ENCODE results near the gene ETV6.

The ETV6 gene

GRCh38 chr12:11756022-11756421, 106.5 kb downstream of the ETV6 start:
- no peaks in the 10 kb centered on the region for H3K4me1 ChIP-seq (ENCODE audit: insufficient read depth, insufficient read length)
- peaks cover 15% of the 10 kb centered on the region for H3K36me3 ChIP-seq (ENCODE audit: insufficient read depth, insufficient read length, low read length)
- DNase-seq (ENCODE audit: low read depth, low spot score), result no peak
- H3K9ac ChIP-seq (ENCODE audit: insufficient read length, low read depth), result no peak overlapping the region
- no peaks in the 10 kb centered on the region for H3K27me3 ChIP-seq (ENCODE audit: insufficient read depth, insufficient read length)
- TF ChIP-seq ZNF274 (IDR thresholded peaks at IDR 0.05; ENCODE audit: low read depth, low read length) (no peak), YY1 (IDR thresholded peaks at IDR 0.05; ENCODE audit: insufficient read depth, insufficient read length) (no peak), SUZ12 (IDR thresholded peaks at IDR 0.05; ENCODE audit: extremely low read depth, insufficient read depth, insufficient read length) (no peak)
- no peak overlapping the region for H3K4me3 ChIP-seq (ENCODE audit: insufficient read length, low read depth)
- H3K9me3 ChIP-seq (ENCODE audit: insufficient read depth, low read length), result no peaks in the 10 kb centered on the region

DNA sequence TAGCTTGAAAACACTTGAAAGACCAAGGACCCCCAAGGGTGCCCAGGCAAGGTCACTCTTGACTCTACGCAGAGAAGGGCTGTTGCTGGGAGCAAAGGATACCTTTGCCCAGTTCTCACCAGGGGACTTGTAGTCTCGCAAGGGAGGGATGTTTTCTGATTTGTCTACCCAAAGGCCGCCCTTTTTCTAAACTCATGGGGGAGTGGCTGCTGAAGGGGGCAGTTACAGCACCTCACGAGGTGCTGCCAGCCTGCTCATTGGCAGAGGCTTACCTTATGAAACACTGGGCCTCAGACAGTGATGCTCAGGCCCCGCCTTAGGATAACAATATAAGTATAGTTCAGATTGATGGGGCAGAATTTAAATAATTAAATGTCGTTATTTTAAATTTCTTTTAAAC, 107.0 kb downstream of the ETV6 start:
- DNase-seq (ENCODE audit: low read depth, low spot score), result no peak
- Histone ChIP-seq H3K4me3 (ENCODE audit: insufficient read length, low read depth) (no peak overlapping the region), H3K9ac (ENCODE audit: insufficient read length, low read depth) (no peak overlapping the region), H3K9me3 (ENCODE audit: insufficient read depth, low read length) (no peaks in the 10 kb centered on the region), H3K27me3 (ENCODE audit: insufficient read depth, insufficient read length) (no peaks in the 10 kb centered on the region), H3K36me3 (ENCODE audit: insufficient read depth, insufficient read length, low read length) (peaks cover 15% of the 10 kb centered on the region), H3K4me1 (ENCODE audit: insufficient read depth, insufficient read length) (no peaks in the 10 kb centered on the region)
- TF ChIP-seq SUZ12 (IDR thresholded peaks at IDR 0.05; ENCODE audit: extremely low read depth, insufficient read depth, insufficient read length) (no peak), YY1 (IDR thresholded peaks at IDR 0.05; ENCODE audit: insufficient read depth, insufficient read length) (no peak), ZNF274 (IDR thresholded peaks at IDR 0.05; ENCODE audit: low read depth, low read length) (no peak)

- no peak overlapping the region for H3K9ac ChIP-seq (ENCODE audit: insufficient read length, low read depth)
- no peaks in the 10 kb centered on the region for H3K9me3 ChIP-seq (ENCODE audit: insufficient read depth, low read length)
- H3K4me1 ChIP-seq (ENCODE audit: insufficient read depth, insufficient read length), result no peaks in the 10 kb centered on the region
- TF ChIP-seq SUZ12 (IDR thresholded peaks at IDR 0.05; ENCODE audit: extremely low read depth, insufficient read depth, insufficient read length) (no peak), YY1 (IDR thresholded peaks at IDR 0.05; ENCODE audit: insufficient read depth, insufficient read length) (no peak), ZNF274 (IDR thresholded peaks at IDR 0.05; ENCODE audit: low read depth, low read length) (no peak)
- no peaks in the 10 kb centered on the region for H3K27me3 ChIP-seq (ENCODE audit: insufficient read depth, insufficient read length)
- no peak overlapping the region for H3K4me3 ChIP-seq (ENCODE audit: insufficient read length, low read depth)
- peaks cover 15% of the 10 kb centered on the region for H3K36me3 ChIP-seq (ENCODE audit: insufficient read depth, insufficient read length, low read length)
- DNase-seq (ENCODE audit: low read depth, low spot score), result no peak
Observed at GRCh38 chr12:11757095-11757494, 107.6 kb downstream of the ETV6 start.

DNA sequence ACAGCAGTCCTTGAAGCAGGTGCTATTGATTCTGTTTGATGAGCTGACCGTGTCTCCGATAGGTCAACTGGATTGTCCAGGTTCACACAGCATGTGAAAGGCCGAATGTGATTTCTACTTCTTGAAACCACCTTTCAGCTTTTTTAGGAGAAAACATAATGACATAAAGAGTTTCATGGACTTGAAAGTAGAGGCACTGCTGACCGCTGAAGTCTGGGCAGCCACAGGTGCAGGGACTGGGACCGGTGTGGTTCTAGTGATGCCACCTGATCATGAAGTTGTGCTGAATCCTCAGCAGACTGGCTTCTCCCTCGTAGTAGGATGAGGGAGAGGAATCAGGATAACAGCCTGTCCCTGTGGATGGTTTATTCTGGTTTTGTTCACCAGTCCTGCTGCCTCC, 108.1 kb downstream of the ETV6 start:
- H3K9me3 ChIP-seq (ENCODE audit: insufficient read depth, low read length), result no peaks in the 10 kb centered on the region
- TF ChIP-seq ZNF274 (IDR thresholded peaks at IDR 0.05; ENCODE audit: low read depth, low read length) (no peak), SUZ12 (IDR thresholded peaks at IDR 0.05; ENCODE audit: extremely low read depth, insufficient read depth, insufficient read length) (no peak), YY1 (IDR thresholded peaks at IDR 0.05; ENCODE audit: insufficient read depth, insufficient read length) (no peak)
- no peaks in the 10 kb centered on the region for H3K27me3 ChIP-seq (ENCODE audit: insufficient read depth, insufficient read length)
- no peak overlapping the region for H3K9ac ChIP-seq (ENCODE audit: insufficient read length, low read depth)
- DNase-seq (ENCODE audit: low read depth, low spot score), result no peak
- no peak overlapping the region for H3K4me3 ChIP-seq (ENCODE audit: insufficient read length, low read depth)
- H3K4me1 ChIP-seq (ENCODE audit: insufficient read depth, insufficient read length), result no peaks in the 10 kb centered on the region
- H3K36me3 ChIP-seq (ENCODE audit: insufficient read depth, insufficient read length, low read length), result peaks cover 15% of the 10 kb centered on the region

- Histone ChIP-seq H3K4me1 (ENCODE audit: insufficient read depth, insufficient read length) (no peaks in the 10 kb centered on the region), H3K4me3 (ENCODE audit: insufficient read length, low read depth) (no peak overlapping the region), H3K27me3 (ENCODE audit: insufficient read depth, insufficient read length) (no peaks in the 10 kb centered on the region), H3K9me3 (ENCODE audit: insufficient read depth, low read length) (no peaks in the 10 kb centered on the region), H3K36me3 (ENCODE audit: insufficient read depth, insufficient read length, low read length) (peaks cover 15% of the 10 kb centered on the region), H3K9ac (ENCODE audit: insufficient read length, low read depth) (no peak overlapping the region)
- TF ChIP-seq SUZ12 (IDR thresholded peaks at IDR 0.05; ENCODE audit: extremely low read depth, insufficient read depth, insufficient read length) (no peak), YY1 (IDR thresholded peaks at IDR 0.05; ENCODE audit: insufficient read depth, insufficient read length) (no peak), ZNF274 (IDR thresholded peaks at IDR 0.05; ENCODE audit: low read depth, low read length) (no peak)
- DNase-seq (ENCODE audit: low read depth, low spot score), result no peak
Observed at GRCh38 chr12:11758087-11758486, 108.6 kb downstream of the ETV6 start.

DNA sequence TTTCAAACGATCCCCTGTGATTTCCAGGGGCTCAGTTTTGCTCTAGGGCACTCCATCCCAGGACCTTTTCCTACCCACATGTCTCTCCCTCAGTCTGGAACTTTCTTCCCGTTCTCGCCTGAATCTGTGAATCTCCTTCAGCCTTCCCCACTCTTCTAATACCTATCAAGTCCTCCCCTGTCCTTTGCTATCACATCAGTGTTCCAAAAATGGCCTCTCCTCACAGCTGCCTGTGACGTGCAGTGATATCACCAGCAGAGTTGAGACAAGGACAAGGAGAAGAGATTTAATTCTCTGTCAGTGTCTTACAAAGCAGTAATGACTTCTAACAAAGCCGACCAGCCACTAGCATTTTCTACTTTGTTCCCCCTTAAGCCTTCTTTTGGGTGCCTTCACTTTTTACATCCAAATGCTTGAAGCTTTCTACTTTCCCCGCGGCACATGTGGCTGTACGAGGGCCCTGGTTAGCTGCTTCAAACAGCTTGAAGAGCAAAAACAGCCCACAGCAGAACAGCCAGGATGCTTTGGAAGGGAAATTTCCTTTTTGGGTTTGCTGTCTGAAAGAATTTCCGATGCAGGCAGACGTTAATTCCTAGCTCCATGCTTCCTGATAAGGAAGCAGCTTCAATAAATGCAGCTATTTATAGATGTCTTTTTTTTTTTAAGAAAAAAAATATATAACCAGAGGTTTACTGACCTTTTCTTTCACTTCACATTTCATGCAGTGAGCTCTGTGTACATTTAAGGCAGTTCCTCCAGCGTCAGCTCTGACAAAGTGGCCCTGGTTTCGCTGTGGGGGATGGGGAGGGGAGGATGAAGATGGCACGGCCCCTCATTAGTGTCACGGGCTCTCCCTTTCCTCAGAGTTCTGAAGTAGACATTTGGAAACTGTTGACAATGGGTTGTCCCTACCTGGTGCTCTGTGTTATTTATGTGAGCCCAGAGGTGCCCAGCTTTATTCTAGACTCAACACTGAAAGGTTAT, 109.3 kb downstream of the ETV6 start:
- no peak for TF ChIP-seq YY1 (IDR thresholded peaks at IDR 0.05; ENCODE audit: insufficient read depth, insufficient read length)
- TF ChIP-seq SUZ12 (IDR thresholded peaks at IDR 0.05; ENCODE audit: extremely low read depth, insufficient read depth, insufficient read length), result no peak
- no peak for TF ChIP-seq ZNF274 (IDR thresholded peaks at IDR 0.05; ENCODE audit: low read depth, low read length)
- Histone ChIP-seq H3K9me3 (ENCODE audit: insufficient read depth, low read length) (no peaks in the 10 kb centered on the region), H3K4me3 (ENCODE audit: insufficient read length, low read depth) (no peak overlapping the region), H3K9ac (ENCODE audit: insufficient read length, low read depth) (no peak overlapping the region), H3K36me3 (ENCODE audit: insufficient read depth, insufficient read length, low read length) (peaks cover 8% of the 10 kb centered on the region), H3K27me3 (ENCODE audit: insufficient read depth, insufficient read length) (no peaks in the 10 kb centered on the region), H3K4me1 (ENCODE audit: insufficient read depth, insufficient read length) (no peaks in the 10 kb centered on the region)
- DNase-seq (ENCODE audit: low read depth, low spot score), result no peak

- Histone ChIP-seq H3K9ac (ENCODE audit: insufficient read length, low read depth) (no peak overlapping the region), H3K9me3 (ENCODE audit: insufficient read depth, low read length) (no peaks in the 10 kb centered on the region), H3K27me3 (ENCODE audit: insufficient read depth, insufficient read length) (no peaks in the 10 kb centered on the region), H3K36me3 (ENCODE audit: insufficient read depth, insufficient read length, low read length) (peaks cover 4% of the 10 kb centered on the region), H3K4me3 (ENCODE audit: insufficient read length, low read depth) (no peak overlapping the region), H3K4me1 (ENCODE audit: insufficient read depth, insufficient read length) (no peaks in the 10 kb centered on the region)
- DNase-seq (ENCODE audit: low read depth, low spot score), result no peak
- TF ChIP-seq SUZ12 (IDR thresholded peaks at IDR 0.05; ENCODE audit: extremely low read depth, insufficient read depth, insufficient read length), result no peak
- no peak for TF ChIP-seq YY1 (IDR thresholded peaks at IDR 0.05; ENCODE audit: insufficient read depth, insufficient read length)
- TF ChIP-seq ZNF274 (IDR thresholded peaks at IDR 0.05; ENCODE audit: low read depth, low read length), result no peak
Observed at GRCh38 chr12:11759494-11759878, 110.0 kb downstream of the ETV6 start.
